PC-3 (cell line): ENCODE data around the gene OPRL1. TPM values are rescaled to one million over a fixed set of nuclear protein-coding genes. Genes with fewer than 3 reads are reported as not detected.

Source experiments
- ATAC-seq: fragments of 200-7000 bp; cut with Tn5 transposase; 2 replicates; pipeline ENCODE4 v1.9.1; 2020; ENCODE audit warnings: mild to moderate bottlenecking, moderate library complexity
- BruUV-seq: library from RNA; stranded (reverse); fragments of 400-500 nt; replicated peaks from 2 replicates; lab custom pipeline; 2021; lab: Mats Ljungman, UMichigan
- CTCF ChIA-PET: fragments of 300-600 bp; sonication (Branson Sonifier 250); formaldehyde crosslinking; loops from one replicate; lab custom pipeline; 2022; ENCODE audit warnings: antibody characterized with exemption; lab: Charles Lee
- POLR2A ChIA-PET: fragments of 300-600 bp; sonication (Branson Sonifier 250); formaldehyde crosslinking; loops from one replicate; lab custom pipeline; 2022; ENCODE audit warnings: antibody characterized with exemption; ENCODE audit not compliant: unreplicated experiment; lab: Charles Lee
- DNase-seq: peaks from one replicate; pipeline ENCODE4 v3.0.0-alpha.2; 2015
- H2AFZ ChIP-seq: fragments of 300-600 bp; sonication (generic); 2 replicates; pipeline ENCODE4 v1.6.0; 2016; ENCODE audit warnings: antibody characterized with exemption, low read length
- H3F3A ChIP-seq: fragments of 300-600 bp; sonication (generic); one replicate; pipeline ENCODE4 v1.6.0; 2017; ENCODE audit warnings: antibody characterized with exemption, low read length, control low read depth, mild to moderate bottlenecking; ENCODE audit not compliant: unreplicated experiment
- H3K27ac ChIP-seq: fragments of 300-600 bp; sonication (generic); 2 replicates; pipeline ENCODE4 v1.5.1; 2016; ENCODE audit warnings: mild to moderate bottlenecking, low read length
- H3K27me3 ChIP-seq: fragments of 300-600 bp; sonication (generic); 2 replicates; pipeline ENCODE4 v1.6.1; 2016; ENCODE audit warnings: low read length, mixed read lengths
- H3K36me3 ChIP-seq: fragments of 300-600 bp; sonication (generic); 2 replicates; pipeline ENCODE4 v1.6.1; 2016; ENCODE audit warnings: low read depth, mixed run types, low read length, mixed read lengths
- H3K4me1 ChIP-seq: fragments of 300-600 bp; sonication (generic); 2 replicates; pipeline ENCODE4 v1.5.1; 2016; ENCODE audit warnings: low read length; ENCODE audit not compliant: insufficient read depth
- H3K4me2 ChIP-seq: fragments of 300-600 bp; sonication (generic); 2 replicates; pipeline ENCODE4 v1.6.0; 2016; ENCODE audit warnings: low read length
- H3K4me3 ChIP-seq: fragments of 300-600 bp; sonication (generic); 2 replicates; pipeline ENCODE4 v1.5.1; 2016; ENCODE audit warnings: mild to moderate bottlenecking, low read length, mixed read lengths
- H3K79me2 ChIP-seq: fragments of 300-600 bp; sonication (generic); 2 replicates; pipeline ENCODE4 v1.6.1; 2017; ENCODE audit warnings: low read length, mixed read lengths
- H3K9ac ChIP-seq: fragments of 300-600 bp; sonication (generic); 2 replicates; pipeline ENCODE4 v1.6.0; 2016; ENCODE audit warnings: mild to moderate bottlenecking, low read length
- H3K9me2 ChIP-seq: fragments of 300-600 bp; sonication (generic); replicated peaks from 2 replicates; pipeline ENCODE4 v1.6.1; 2016; ENCODE audit warnings: mixed run types, low read length, mixed read lengths
- H3K9me3 ChIP-seq: fragments of 300-600 bp; sonication (generic); 2 replicates; pipeline ENCODE4 v1.6.1; 2016; ENCODE audit warnings: low read length, mixed read lengths
- H4K20me1 ChIP-seq: fragments of 300-600 bp; sonication (generic); 2 replicates; pipeline ENCODE4 v1.6.1; 2016; ENCODE audit warnings: low read length, mixed read lengths
- EZH2 ChIP-seq: fragments of 300-600 bp; sonication (generic); IDR thresholded peaks from one replicate; pipeline ENCODE4 v1.6.1; 2017; ENCODE audit warnings: antibody characterized with exemption, mild to moderate bottlenecking, low read length; ENCODE audit not compliant: unreplicated experiment
- EZH2phosphoT487 ChIP-seq: fragments of 300-600 bp; sonication (generic); IDR thresholded peaks from 2 replicates; pipeline ENCODE4 v1.6.1; 2018; ENCODE audit warnings: mild to moderate bottlenecking, antibody characterized with exemption, low read length, borderline replicate concordance
- intact Hi-C: fragments of 100-400 bp; cut with micrococcal nuclease; formaldehyde crosslinking; loops from 2 replicates; pipeline ENCODE4 v1.9.0; 2023
- microRNA-seq: library from miRNA; unstranded; fragments of <30 nt; microRNA quantifications from one replicate; pipeline ENCODE4 v1.1.0, GENCODE V29; 2020; ENCODE audit not compliant: unreplicated experiment
- total RNA-seq: library from RNA; depleted of rRNA; stranded (reverse); fragments of >200 nt; gene quantifications from 2 replicates; pipeline ENCODE4 v1.2.3, GENCODE V29; 2014; rRNA removed
- TF ChIP-seq, protein P1 (sequence below): fragments of 300-600 bp; sonication (generic); conservative IDR thresholded peaks from 2 replicates; pipeline ENCODE4 v1.5.1; 2017; ENCODE audit warnings: antibody characterized with exemption, low read depth, mild to moderate bottlenecking, low read length

OPRL1 gene
- total RNA-seq, 1 experiment from 2014 or later = 5.6 TPM

- ChIA-PET CTCF (no interaction called here), POLR2A (no interaction called here)
- ATAC-seq = no peak
- Histone ChIP-seq H3K4me2 (no peak overlapping the region), H3K9ac (no peak overlapping the region), H3K9me3 (0 out of 2 replicates have a peak, but pooled peaks cover 8% of the 10 kb centered on the region), H3K36me3 (no peaks in the 10 kb centered on the region), H3K27me3 (no peaks in the 10 kb centered on the region), H2AFZ (no peak overlapping the region), H3K27ac (no peak overlapping the region), H3K9me2 (no peaks in the 10 kb centered on the region), H4K20me1 (no peaks in the 10 kb centered on the region), H3F3A (no peaks in the 10 kb centered on the region), H3K79me2 (no peaks in the 10 kb centered on the region), H3K4me1 (peaks cover 15% of the 10 kb centered on the region), H3K4me3 (no peak overlapping the region)
- intact Hi-C loops = no loop called here
- no TSS peak for BruUV-seq
- TF ChIP-seq, protein P1, sequence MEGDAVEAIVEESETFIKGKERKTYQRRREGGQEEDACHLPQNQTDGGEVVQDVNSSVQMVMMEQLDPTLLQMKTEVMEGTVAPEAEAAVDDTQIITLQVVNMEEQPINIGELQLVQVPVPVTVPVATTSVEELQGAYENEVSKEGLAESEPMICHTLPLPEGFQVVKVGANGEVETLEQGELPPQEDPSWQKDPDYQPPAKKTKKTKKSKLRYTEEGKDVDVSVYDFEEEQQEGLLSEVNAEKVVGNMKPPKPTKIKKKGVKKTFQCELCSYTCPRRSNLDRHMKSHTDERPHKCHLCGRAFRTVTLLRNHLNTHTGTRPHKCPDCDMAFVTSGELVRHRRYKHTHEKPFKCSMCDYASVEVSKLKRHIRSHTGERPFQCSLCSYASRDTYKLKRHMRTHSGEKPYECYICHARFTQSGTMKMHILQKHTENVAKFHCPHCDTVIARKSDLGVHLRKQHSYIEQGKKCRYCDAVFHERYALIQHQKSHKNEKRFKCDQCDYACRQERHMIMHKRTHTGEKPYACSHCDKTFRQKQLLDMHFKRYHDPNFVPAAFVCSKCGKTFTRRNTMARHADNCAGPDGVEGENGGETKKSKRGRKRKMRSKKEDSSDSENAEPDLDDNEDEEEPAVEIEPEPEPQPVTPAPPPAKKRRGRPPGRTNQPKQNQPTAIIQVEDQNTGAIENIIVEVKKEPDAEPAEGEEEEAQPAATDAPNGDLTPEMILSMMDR = no peak
- TF ChIP-seq EZH2 = no peak
- no peak for TF ChIP-seq EZH2phosphoT487
- no peak for DNase-seq
Observed at GRCh38 chr20:64149141-64149540, 69.3 kb downstream of the OPRL1 start.

DNA sequence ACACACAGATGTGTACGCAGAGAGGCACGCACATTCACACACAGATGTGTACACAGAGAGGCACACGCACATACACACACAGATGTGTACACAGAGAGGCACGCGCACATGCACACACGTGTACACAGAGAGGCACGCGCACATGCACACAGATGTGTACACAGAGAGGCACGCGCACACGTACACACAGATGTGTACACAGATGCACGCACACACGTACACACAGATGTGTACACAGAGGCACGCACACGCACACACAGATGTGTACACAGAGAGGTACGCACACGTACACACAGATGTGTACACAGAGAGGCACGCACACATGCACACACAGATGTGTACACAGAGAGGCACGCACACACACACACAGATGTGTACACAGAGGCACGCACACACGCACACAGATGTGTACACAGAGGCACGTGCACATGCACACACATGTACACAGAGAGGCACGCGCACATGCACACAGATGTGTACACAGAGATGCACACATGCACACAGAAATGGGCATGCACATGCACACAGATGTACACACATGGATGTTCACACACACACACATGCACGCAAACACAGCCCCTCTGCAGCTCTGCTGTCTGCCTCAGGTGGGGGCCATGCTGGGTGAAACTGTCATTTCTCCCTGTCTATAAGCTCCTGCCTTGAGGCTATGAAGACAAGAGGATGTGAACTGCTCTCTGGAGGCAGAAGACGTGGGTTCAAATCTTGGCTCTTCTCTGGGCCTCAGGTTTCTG, 70.1 kb downstream of the OPRL1 start:
- Histone ChIP-seq H3K27ac (no peak overlapping the region), H3K4me1 (peaks cover 15% of the 10 kb centered on the region), H3K9me2 (no peaks in the 10 kb centered on the region), H2AFZ (no peak overlapping the region), H3K9me3 (0 out of 2 replicates have a peak, but pooled peaks cover 4% of the 10 kb centered on the region), H3K9ac (no peak overlapping the region), H3K4me2 (no peak overlapping the region), H3K27me3 (no peaks in the 10 kb centered on the region), H3K4me3 (no peak overlapping the region), H3K36me3 (no peaks in the 10 kb centered on the region), H3F3A (no peaks in the 10 kb centered on the region), H3K79me2 (no peaks in the 10 kb centered on the region), H4K20me1 (no peaks in the 10 kb centered on the region)
- no peak for ATAC-seq
- POLR2A ChIA-PET = no interaction called here
- intact Hi-C loops = no loop called here
- TF ChIP-seq EZH2 (no peak), EZH2phosphoT487 (no peak)
- TF ChIP-seq, protein P1 = no peak
- CTCF ChIA-PET = no interaction called here
- DNase-seq = no peak
- no TSS peak for BruUV-seq

Small RNAs within 50 kb of the gene (microRNA-seq; reads per million reads assigned to microRNA genes)
- 1.8 reads per million for gene MIR6813

Other genes with a start within 250 kb of the OPRL1 start
- gene ZBTB46, start 248.8 kb upstream of the OPRL1 start, total RNA-seq = 2.8 and 7.3 TPM in 2 replicates
- not detected in 2 replicates for gene ABHD16B, start 218.6 kb upstream of the OPRL1 start, total RNA-seq
- 147 and 167 TPM in 2 replicates for gene TPD52L2, start 214.8 kb upstream of the OPRL1 start, total RNA-seq
- 73.7 and 80.1 TPM in 2 replicates for gene DNAJC5, start 185.0 kb upstream of the OPRL1 start, total RNA-seq
- gene UCKL1, start 123.7 kb upstream of the OPRL1 start, total RNA-seq = 37.2 and 47.4 TPM in 2 replicates
- 18.0 and 24.1 TPM in 2 replicates for gene ZNF512B, start 110.2 kb upstream of the OPRL1 start, total RNA-seq
- 7.4 and 13.4 TPM in 2 replicates for gene SAMD10, start 100.4 kb upstream of the OPRL1 start, total RNA-seq
- 67.1 and 87.2 TPM in 2 replicates for gene PRPF6, start 99.0 kb upstream of the OPRL1 start, total RNA-seq
- 2.1 and 3.4 TPM in 2 replicates for gene C20orf204, start 43.9 kb upstream of the OPRL1 start, total RNA-seq
- 1.1 and 1.5 TPM in 2 replicates for gene SOX18, start 30.4 kb upstream of the OPRL1 start, total RNA-seq
- gene TCEA2, start 16.9 kb upstream of the OPRL1 start, total RNA-seq = 19.1 and 23.4 TPM in 2 replicates
- 43.2 and 54.3 TPM in 2 replicates for gene RGS19, start 564 bp upstream of the OPRL1 start, total RNA-seq
- gene LKAAEAR1, start 4.3 kb downstream of the OPRL1 start, total RNA-seq = 0.98 and 1.1 TPM in 2 replicates
- not detected in 2 replicates for gene NPBWR2, start 27.5 kb downstream of the OPRL1 start, total RNA-seq
- gene MYT1, start 84.4 kb downstream of the OPRL1 start, total RNA-seq = 0.22 and 0.29 TPM in 2 replicates
- gene PCMTD2, start 175.7 kb downstream of the OPRL1 start, total RNA-seq = 45.7 and 57.8 TPM in 2 replicates